Suprapubic skin (tissue), 3 donors: ENCODE data around the gene RAB8A.

ENCODE experiments used
- CTCF ChIP-seq, 2 donors: fragments of 200-600 bp in 1 of 2; fragments of 450-650 bp in 1 of 2; sonication (generic) in 1 of 2; IDR thresholded peaks; one replicate each; pipeline ENCODE4 v1.5.1; 2016 to 2019; ENCODE audit warnings: antibody characterized with exemption in 2 of 2, mild to moderate bottlenecking in 1 of 2, moderate library complexity in 1 of 2
- POLR2A ChIP-seq, 2 donors: fragments of 450-650 bp; IDR thresholded peaks; one replicate each; pipeline ENCODE4 v1.6.1; 2017; ENCODE audit warnings: antibody characterized with exemption in 2 of 2, mild to moderate bottlenecking in 2 of 2, moderate library complexity in 2 of 2

GRCh38 chr19:16111160-16111908 lies at the start of gene RAB8A:
- peak in 1 of 2 donors; percentile 47 for TF ChIP-seq POLR2A (IDR thresholded peaks at IDR 0.05)
- TF ChIP-seq CTCF (IDR thresholded peaks at IDR 0.05), result peak; percentile 98 to 100
